ENCODE data around the gene FAM13A. TPM values are rescaled to one million over a fixed set of nuclear protein-coding genes. Genes with fewer than 3 reads are reported as not detected.

FAM13A gene
- total RNA-seq, 1 donor from 2014 or later: 13.2 TPM

DNA sequence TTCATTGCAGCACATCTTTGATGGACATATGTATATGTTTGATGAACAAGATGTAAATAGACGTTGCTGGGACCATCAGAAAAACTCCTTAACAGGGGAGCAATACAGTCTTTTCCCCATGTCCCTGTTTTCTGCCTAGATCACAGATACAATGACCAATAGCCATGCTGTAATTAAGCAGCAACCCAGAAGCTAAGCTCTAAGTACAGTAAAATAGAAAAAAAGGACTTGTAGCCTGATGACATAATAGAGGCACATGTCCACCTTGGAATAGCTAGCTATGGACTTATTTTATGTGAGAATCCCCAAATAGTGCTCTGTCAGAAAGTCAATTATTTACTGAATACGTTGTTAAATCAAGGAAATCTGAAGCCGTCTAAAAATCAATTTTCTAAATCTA is 14.9 kb downstream of the FAM13A start:
- no peaks in the 10 kb centered on the region for H3K27me3 ChIP-seq
- H3K4me3 ChIP-seq: no peak overlapping the region
- H3K4me1 ChIP-seq: no peaks in the 10 kb centered on the region
- no peak for DNase-seq (ENCODE audit: low spot score in 2 of 2)
- TF ChIP-seq, protein P1, sequence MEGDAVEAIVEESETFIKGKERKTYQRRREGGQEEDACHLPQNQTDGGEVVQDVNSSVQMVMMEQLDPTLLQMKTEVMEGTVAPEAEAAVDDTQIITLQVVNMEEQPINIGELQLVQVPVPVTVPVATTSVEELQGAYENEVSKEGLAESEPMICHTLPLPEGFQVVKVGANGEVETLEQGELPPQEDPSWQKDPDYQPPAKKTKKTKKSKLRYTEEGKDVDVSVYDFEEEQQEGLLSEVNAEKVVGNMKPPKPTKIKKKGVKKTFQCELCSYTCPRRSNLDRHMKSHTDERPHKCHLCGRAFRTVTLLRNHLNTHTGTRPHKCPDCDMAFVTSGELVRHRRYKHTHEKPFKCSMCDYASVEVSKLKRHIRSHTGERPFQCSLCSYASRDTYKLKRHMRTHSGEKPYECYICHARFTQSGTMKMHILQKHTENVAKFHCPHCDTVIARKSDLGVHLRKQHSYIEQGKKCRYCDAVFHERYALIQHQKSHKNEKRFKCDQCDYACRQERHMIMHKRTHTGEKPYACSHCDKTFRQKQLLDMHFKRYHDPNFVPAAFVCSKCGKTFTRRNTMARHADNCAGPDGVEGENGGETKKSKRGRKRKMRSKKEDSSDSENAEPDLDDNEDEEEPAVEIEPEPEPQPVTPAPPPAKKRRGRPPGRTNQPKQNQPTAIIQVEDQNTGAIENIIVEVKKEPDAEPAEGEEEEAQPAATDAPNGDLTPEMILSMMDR (IDR thresholded peaks at IDR 0.05): no peak
- H3K27ac ChIP-seq: no peak overlapping the region
- intact Hi-C loops (cut with DNase I): no loop called here
- H3K9me3 ChIP-seq: peaks cover 0 to under 1% of the 10 kb centered on the region in 2 donors
- no peaks in the 10 kb centered on the region for H3K36me3 ChIP-seq

- Histone ChIP-seq H3K27me3 (no peaks in the 10 kb centered on the region), H3K27ac (no peak overlapping the region), H3K9me3 (peaks cover 12 to 16% of the 10 kb centered on the region in 2 donors), H3K36me3 (peaks cover 0 to 3% of the 10 kb centered on the region in 2 donors), H3K4me3 (no peak overlapping the region), H3K4me1 (no peaks in the 10 kb centered on the region)
- DNase-seq (ENCODE audit: low spot score in 2 of 2): no peak
- TF ChIP-seq, protein P1 (IDR thresholded peaks at IDR 0.05): no peak
- intact Hi-C loops (cut with DNase I): no loop called here
Observed at GRCh38 chr4:89039730-89040338, 17.2 kb downstream of the FAM13A start.

DNA sequence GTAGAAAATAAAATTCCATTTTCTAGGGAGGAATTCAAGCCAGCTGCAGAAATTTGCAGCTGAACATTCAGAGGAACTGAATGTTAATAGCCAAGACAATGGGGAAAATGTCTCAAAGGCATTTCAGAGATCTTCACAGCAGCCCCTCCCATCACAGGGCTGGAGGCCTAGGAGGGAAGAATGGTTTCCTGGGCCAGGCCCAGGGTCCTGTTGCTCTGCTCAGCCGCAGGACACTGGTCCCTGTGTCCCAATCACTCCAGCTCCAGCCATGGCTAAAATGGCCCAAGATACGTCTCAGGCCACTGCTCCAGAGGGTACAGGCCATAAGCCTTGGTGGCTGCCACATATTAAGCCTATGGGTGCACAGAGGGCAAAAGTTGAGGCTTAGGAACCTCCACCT is 20.4 kb downstream of the FAM13A start:
- H3K4me1 ChIP-seq: no peaks in the 10 kb centered on the region
- intact Hi-C loops (cut with DNase I): no loop called here
- TF ChIP-seq, protein P1 (IDR thresholded peaks at IDR 0.05): no peak
- peaks cover 0 to 3% of the 10 kb centered on the region in 2 donors for H3K36me3 ChIP-seq
- H3K27ac ChIP-seq: no peak overlapping the region
- peaks cover 12 to 16% of the 10 kb centered on the region in 2 donors for H3K9me3 ChIP-seq
- H3K4me3 ChIP-seq: no peak overlapping the region
- no peaks in the 10 kb centered on the region for H3K27me3 ChIP-seq
- no peak for DNase-seq (ENCODE audit: low spot score in 2 of 2)

DNA sequence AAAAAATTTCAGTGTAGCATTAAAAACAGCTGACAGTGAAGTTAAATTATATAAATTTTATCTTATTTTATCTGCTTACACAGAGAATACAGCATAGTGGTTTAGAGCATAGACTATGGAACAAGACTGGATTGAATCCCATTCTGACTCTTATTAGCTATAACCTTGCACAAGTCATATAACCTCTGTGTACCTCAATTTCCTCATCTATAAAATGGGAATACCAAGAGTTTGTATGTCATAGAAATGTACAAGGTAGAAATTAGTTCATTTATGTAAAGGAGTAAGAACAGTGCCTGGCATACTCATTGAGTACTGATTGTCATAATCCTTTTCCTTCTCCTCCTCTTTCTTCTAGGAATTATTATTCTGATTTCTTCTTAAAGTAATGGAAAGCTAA is 25.7 kb downstream of the FAM13A start:
- Histone ChIP-seq H3K9me3 (peaks cover 8% of the 10 kb centered on the region in 2 donors), H3K27me3 (no peaks in the 10 kb centered on the region), H3K36me3 (no peaks in the 10 kb centered on the region), H3K4me1 (no peaks in the 10 kb centered on the region), H3K4me3 (no peak overlapping the region), H3K27ac (no peak overlapping the region)
- TF ChIP-seq, protein P1 (IDR thresholded peaks at IDR 0.05): no peak
- DNase-seq (ENCODE audit: low spot score in 2 of 2): no peak
- intact Hi-C loops (cut with DNase I): no loop called here

- DNase-seq (ENCODE audit: low spot score in 2 of 2): no peak
- H3K9me3 ChIP-seq: no peaks in the 10 kb centered on the region
- TF ChIP-seq, protein P1 (IDR thresholded peaks at IDR 0.05): no peak
- intact Hi-C loops (cut with DNase I): loop anchor here (10.0 kb wide), 1 partner anchor 355 kb away; no protein-coding TSS in a partner anchor
- H3K27ac ChIP-seq: no peak overlapping the region
- H3K4me1 ChIP-seq: no peaks in the 10 kb centered on the region
- no peak overlapping the region for H3K4me3 ChIP-seq
- no peaks in the 10 kb centered on the region for H3K36me3 ChIP-seq
- H3K27me3 ChIP-seq: no peaks in the 10 kb centered on the region
Observed at GRCh38 chr4:89029591-89029990, 27.4 kb downstream of the FAM13A start.

All from ascending aorta (tissue), 2 donors.